Iris pigment epithelial cell (primary cell): ENCODE data around the gene VIPR2.
"Not testable (repeated sequence)": the region's sequence is repeated elsewhere in the genome, so short reads cannot be mapped to it uniquely, and the experiment has no call there.

ENCODE experiments used
- DNase-seq: peaks from one replicate; pipeline ENCODE4 v3.0.0-alpha.2; 2011; ENCODE audit warnings: low read depth

The VIPR2 gene

DNA sequence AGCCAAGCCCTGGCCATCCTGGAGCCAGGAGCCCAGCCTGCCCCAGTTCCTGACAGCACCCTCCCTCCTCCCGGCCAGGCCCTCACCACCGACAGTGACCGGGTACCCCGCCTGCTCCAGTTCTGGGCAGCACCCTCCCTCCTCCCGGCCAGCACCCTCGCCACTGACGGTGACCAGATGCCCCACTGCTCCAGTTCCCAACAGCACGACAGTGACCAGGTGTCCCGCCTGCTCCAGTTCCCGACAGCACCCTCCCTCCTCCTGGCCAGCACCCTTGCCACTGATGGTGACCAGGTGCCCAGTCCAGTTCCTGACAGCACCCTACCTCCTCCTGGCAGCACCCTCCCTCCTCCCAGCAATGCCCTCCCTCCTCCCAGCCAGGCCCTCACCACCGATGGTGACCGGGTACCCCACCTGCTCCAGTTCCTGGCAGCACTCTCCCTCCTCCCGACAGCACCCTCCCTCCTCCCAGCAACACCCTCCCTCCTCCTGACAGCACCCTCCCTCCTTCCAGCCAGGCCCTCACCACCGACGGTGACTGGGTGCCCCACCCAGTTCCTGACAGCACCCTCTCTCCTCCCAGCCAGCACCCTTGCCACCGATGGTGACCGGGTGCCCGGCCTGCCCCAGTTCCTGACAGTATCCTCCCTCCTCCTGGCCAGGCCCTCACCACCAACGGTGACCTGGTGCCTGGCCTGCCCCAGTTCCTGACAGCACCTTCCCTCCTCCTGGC, 40.3 kb downstream of the VIPR2 start:
- DNase-seq = no peak

DNA sequence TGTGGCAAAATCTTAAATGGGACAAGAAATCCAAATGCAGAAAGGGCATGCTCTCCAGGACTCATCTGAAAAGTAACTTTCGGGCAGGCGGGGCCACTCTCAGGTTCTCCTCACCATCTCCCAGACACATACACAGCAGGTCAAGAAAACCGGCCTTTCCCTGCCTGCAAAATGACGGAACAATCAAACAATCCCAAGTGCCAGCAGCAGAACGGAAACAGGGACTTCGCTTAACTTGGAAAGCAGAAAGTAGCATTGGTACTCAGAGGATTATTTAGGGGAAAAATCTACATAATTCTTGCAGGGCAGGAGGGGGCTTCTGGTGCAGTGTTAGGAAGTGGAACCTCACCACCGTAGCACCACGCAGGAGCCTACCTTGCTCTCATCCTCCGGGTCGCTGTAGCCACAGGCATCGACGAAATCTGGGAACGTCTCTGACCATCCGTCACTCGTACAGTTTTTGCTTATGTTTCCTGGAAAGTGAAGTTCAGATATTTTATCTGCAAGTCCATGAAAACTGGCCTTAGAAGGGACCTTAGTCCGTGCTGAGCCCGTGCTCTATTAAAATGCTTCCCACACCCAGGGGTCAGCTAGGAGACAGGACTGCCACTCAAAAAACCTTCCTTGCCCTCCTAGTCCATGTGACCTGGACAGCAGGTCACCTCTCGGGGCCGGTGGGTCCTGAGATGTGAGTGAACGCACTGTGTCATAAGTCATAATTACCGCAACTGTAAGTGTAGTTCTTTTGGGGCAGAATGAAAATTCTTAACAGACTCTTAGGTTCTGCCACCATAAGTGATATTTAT, 41.1 kb downstream of the VIPR2 start:
- no peak for DNase-seq

DNA sequence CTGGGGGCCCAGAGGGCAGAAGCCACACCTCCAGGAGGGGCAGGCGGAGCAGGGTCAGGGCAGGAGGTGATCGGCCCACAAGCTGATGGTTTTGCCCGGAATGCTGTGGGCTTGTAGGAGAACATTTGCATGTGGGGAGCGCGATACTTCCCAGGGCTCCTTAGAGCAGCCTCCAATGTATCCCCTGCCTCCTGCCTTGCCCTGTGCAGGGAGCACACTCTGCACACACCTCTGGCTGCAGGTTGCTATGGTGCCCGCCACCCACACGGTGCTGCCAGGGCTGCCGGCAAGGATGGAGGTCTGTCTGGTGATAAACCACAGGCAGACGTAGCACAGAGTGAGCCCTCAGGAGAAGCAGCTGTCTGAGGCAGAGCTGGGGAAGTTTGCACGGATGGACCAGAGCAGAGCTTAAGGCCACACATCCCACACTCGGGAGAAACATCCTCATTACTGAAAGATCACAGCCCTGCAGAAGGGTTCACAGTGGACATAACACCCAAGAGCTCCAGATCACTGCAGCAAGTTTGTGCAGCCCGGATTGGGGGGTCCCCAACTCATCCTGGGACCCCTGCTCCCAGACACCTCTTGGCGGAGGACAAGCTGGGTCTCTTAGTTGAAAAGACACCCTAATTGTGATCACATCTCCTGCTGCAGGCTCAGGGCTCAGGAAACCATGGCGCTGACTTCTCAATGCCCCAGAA, 41.8 kb downstream of the VIPR2 start:
- no peak for DNase-seq

DNA sequence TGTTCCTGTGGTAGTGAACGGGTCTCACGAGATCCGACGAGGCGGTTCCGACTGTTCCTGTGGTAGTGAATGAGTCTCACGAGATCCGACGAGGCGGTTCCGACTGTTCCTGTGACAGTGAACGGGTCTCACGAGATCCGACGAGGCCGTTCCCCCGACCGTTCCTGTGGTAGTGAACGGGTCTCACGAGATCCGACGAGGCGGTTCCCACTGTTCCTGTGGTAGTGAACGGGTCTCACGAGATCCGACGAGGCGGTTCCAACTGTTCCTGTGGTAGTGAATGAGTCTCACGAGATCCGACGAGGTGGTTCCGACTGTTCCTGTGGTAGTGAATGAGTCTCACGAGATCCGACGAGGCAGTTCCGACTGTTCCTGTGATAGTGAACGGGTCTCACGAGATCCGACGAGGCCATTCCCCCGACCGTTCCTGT, 43.0 kb downstream of the VIPR2 start:
- not testable (repeated sequence) for DNase-seq

DNA sequence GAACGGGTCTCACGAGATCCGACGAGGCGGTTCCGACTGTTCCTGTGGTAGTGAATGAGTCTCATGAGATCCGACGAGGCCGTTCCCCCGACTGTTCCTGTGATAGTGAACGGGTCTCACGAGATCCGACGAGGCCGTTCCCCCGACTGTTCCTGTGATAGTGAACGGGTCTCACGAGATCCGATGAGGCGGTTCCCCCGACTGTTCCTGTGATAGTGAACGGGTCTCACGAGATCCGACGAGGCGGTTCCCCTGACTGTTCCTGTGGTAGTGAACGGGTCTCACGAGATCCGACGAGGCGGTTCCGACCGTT, 43.6 kb downstream of the VIPR2 start:
- DNase-seq = not testable (repeated sequence)

DNA sequence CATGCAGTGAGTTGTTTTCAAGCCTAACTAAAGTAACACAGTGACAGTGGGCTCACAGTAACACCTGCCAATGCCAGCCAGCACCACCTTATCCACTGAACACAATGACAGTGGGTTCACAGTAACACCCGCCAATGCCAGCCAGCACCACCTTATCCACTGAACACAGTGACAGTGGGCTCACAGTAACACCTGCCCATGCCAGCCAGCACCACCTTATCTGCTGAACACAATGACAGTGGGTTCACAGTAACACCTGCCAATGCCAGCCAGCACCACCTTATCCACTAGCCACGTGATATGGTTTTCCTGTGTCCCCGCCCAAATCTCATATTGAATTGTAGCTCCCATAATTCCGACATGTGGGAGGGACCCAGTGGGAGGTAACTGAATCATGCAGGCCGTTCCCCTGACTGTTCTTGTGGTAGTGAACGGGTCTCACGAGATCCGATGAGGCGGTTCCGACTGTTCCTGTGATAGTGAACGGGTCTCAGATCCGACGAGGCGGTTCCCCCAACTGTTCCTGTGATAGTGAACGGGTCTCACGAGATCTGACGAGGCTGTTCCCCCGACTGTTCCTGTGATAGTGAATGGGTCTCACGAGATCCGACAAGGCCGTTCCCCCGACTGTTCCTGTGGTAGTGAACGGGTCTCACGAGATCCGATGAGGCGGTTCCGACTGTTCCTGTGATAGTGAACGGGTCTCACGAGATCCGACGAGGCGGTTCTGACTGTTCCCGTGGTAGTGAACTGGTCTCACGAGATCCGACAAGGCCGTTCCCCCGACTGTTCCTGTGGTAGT, 44.2 kb downstream of the VIPR2 start:
- not testable (repeated sequence) for DNase-seq

DNA sequence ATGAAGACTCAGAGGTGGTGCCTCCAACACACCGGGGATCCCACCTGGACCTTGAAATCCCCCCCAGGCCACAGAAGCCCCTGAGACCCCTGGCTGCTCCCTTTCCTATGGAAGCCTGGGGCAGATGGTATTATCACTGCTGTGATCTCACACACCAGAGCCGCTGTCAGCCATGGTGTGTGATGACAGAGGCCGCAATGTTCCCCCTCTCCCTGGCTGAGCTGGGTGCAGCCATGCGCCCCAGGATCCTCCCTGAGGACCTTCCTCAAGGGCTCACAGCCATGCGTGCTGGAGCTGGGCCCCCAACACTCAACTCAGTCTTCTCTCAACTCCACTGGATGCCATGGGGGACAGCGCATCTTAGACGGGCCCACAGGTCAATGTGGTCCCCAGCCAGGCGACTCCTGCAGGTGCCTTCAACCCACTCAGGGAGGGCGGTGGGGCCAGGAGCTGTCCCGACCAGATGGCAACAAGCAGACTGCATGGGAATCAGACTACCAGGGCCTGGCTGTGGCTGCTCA, 44.9 kb downstream of the VIPR2 start:
- DNase-seq = no peak

DNA sequence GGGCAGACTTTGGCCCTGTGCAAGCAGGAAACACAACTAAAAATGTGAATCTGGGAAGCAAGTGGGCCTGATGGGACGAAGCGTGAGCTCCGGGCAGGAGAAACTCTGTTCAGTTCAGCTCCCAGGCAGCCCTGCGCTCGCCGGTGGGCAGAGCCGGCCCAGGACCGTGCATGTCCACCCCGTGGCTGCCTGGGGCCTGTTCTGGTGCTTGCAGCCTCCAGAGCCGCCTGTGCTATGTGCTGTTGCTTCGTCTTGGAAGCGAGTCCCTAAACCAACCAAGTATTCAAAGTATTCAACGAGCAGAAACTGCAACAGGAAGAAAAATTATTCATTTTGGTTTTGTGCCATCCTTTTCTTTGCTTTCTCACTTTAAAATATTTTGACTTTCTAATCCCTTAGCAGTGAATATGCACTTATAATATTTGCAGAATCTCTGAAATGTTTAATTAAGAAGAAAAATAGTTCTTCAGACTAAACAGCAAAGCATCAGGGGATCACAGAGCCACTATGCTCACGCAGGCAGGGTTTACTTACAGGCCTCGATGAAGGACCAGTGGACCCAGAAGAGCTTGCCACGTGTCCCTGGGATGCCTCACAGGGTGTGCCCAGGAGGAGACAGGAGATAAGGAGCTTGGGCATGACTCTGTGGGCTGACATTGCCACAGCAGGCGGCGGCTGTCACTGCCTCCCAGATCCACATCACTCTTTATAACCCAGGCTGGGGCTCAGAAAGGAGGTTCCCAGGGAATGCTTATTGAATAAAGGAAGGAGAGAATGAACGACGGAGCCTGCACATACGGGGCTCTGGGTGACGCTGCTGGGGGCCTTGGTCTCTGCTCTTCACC, 45.6 kb downstream of the VIPR2 start:
- DNase-seq = peak; percentile 28

DNA sequence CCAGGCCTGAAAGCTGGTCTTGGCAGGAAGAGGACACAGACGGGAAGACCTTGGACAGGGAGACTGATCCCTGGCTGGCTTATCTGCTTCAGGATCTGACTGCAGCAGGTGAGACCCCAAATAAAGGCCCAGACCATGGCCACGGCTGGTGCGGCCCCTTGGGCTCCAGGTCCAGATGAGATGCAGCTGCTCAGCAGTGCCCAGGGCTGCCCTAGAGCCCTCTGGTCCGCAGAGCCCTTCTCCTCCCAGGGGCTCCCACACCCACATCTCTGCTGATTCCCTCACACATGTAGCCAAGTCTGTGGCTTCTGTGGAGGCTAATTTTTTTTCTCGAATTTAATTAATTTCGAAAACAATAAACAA, 46.3 kb downstream of the VIPR2 start:
- DNase-seq = no peak

DNA sequence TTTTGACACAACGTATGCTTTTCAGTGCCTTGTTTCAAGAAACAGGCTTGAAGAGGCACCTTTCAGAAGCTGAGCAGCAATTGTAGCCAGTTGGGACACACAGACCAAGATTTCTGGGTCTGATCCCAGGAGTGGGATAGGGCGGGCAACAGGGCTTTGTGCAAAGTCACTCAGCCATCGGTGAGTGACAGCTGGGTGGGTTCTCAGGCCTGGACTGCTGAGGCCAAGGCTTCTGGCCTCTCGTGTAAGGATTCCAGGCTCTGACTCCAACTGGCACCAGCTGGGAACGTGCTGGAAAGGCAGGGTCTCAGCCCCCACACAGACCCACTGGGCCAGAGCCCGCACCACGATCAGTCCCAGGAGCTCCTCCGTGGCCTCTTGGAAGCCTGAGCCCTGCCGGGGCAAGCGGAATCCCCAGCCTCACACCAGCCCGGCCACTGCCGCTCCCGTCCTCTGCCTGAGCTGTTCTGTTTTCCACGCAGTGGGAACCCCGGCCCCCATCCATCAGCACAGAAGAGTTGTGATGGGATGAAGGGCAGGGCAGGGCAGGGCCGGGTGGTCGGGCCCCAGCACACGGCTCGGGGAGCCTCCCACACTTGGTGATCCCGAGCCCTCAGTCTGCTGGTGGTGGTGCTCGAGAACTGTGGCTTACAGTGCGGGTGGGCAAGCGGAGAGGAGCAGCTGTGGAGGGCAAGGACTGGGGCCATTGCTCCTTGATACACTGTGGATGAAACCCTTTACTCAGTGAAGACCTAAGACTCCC, 46.8 kb downstream of the VIPR2 start:
- DNase-seq = no peak

DNA sequence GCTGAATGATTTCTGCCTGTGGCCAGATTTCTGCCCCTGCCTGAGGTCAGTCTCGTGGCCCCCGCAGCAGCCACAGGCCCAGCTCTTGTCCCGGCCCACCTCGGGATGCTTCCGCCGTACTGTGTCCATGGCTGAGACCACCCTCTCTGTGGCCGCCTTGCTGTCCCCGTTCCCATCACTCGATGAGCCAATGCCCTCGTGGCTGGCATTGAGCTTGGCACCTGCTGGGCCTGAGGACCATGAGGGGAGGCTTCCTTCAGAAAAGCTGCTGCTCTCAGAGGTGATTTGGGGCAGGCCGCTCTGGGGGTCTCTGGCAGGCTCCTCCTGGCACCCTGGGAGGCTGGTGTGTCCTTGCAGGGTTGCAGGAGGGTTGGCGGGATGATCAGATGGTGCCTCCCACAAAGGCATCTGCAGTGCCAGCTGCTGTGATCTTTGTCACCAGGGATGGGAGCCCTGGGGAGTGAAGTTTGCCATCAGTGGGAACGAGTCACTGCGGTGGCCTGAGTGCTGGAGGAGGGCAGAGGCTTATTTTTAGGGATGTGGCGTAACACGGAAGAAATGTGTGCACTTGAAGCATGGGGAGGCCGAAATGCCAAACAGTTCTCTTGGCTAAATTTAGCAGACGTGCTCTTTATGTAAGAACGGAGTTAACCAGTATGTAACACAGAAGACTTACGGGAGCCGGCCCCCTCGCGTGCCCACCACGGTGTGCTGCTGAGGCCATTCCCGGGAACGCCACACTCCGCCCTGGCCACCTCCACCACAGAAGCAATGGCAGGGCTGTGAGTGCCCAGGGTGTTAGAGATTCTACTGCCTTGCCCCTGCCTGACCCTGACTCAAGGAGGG, 47.7 kb downstream of the VIPR2 start:
- DNase-seq = no peak

DNA sequence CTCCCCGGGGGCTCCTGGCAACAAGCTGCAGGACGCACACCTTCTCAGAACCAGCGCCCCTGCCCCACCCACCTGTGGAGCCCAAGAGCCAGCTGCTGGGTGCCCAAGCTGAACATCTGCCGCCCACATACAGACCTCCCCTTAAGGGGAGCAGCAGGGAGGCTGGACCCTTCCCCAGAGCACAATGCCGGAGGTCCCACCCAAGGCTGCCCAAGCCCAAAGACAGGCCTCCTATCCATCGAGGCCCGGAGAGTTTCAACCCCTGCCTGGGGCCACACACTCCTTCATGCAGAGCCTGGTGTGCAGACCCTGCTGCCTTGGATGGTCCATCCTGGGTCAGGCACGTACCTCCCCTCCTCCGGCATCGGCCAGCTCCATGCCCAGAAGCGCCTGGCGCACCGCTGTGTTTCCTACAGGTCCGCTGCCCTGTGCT, 48.7 kb downstream of the VIPR2 start:
- DNase-seq = no peak

DNA sequence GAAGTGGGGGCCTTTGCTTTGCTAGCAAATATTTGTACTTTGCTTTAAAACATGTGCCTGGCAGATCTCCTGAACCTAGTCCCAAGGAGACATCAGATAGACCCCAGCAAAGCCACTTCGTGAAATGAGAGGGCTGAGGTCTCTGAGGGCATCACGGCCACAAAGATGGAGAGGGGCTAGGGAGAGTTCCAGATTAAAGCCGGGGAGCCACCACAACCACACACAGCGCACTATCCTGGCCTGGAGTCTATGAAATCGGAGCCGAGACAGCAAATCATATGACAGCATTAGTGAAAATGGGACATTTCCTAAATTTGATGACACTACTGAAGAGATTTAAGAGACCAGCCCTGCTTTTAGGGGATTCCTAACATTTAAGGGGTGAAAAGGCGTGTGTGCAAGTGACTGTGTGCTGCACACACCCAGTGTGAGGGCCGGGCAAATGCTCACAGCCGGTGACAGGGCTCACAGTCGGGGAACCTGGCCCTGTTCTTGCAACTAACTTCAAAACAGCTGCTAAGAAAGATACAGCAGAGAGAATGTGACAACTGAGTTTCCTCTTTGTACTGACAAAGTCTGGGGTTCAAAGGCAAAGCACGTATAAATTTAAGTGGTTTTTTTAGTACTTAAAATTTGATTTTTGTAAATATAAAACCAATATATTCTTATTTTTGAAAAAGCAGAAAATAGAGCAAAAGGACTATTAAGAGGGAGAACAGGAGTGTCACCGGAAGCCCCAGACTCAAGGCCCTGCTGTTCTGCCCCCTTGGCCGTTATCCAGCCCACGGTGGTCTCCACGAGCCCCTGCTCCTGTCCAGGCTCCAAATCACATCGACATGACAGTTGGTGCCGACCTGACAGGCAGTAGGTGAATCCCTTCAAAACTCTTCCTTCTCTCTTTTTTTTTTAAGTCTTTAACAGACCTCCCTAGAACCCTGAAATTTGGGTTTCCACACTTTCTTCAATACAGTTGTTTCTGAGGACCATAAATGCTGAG, 49.5 kb downstream of the VIPR2 start:
- DNase-seq = no peak

DNA sequence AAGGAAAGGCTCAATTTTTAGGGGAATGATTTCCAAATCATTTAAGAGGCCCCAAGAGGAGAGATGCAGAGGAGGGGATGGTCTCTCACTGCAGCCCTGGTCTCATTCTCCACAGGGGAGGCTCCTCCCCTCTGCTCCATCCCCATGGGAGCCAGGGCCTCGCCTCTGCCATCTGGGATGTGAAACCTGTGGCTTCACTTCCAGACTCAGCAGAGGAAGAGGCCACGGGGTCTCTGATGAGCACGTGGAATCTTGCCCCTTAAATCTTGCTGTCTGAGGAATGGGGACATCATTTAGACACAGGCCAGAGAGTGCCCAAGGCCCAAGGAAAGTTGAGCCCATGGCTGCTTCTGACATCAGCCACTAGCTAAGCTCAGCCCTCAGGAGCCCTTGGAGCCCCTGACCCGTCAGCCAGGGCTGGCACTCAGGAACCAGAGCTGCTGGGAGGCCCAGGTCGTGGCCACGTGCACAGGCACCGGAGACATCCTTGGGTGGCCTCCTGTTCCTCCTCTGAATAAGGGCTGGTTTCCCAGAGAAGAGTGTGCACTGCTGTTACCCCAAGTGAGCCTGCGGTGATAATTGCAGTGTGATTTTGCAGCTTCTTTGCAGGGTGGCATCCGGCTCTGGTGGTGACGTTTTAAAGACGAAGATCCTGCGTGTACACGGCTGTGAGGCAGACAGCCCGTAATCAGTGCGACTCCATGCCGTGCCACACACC, 50.5 kb downstream of the VIPR2 start:
- DNase-seq = no peak

DNA sequence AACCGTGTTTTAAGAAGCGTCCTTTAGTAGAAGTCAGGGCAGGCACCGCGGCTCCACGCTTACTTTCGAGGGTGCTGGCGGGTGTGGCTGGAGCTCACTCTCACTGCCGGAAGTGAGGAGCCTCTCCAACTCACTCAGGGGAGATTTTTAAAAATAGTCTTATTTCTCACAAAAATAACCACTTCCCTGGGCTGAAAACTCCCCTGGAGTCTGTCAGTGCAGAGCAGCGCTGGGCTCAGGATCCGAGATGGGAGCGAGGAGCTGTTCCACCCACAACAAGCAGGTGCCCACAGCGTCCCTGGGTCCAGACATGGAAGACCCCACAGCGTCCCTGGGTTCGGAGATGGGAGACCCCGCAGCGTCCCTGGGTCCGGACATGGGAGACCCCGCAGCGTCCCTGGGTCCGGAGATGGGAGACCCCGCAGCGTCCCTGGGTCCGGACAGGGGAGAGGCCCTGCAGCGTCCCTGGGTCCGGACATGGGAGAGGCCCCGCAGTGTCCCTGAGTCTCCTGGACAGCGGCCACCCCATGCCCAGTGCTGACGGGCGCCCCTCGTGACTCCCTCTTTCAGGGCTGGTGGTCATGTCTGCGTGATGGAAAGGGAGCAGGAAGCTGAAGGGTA, 51.2 kb downstream of the VIPR2 start:
- no peak for DNase-seq

DNA sequence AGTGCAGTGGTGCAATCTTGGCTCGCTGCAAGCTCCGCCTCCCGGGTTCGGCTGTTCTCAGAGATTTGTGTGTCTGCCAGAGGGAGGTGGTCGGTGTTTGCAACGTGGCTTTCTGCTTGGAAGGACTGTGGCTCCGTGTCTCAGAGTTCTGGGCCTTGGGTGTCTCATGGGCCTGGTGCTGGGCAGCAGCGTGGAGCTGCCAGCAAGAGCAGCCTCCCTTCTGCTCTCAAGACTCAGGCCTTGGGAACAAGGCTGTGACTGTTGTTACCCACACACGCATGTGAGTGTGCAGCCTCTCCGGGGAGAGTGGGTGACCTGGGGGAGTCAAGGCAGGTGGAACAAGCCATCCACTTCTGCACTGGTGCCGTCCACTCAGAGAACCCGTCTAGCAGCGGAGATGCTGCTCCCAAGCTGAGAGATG, 52.0 kb downstream of the VIPR2 start:
- no peak for DNase-seq
